Stimulated activated memory B cell treated with anti-CD40 and anti-IgM and Interleukin-4, amounts not matched to agents 10 μg/mL and 1 μg/mL and 100 μg/mL, for 72 hours (primary cell): ENCODE measurements around the gene SPPL2A.
A peak's percentile ranks its signal among the peaks of the same experiment; 100 is the strongest.
"Not testable (repeated sequence)": the region's sequence is repeated elsewhere in the genome, so short reads cannot be mapped to it uniquely, and the experiment has no call there.

Source experiments
- ATAC-seq: fragments of 150-1000 bp; cut with Tn5 transposase; 2 replicates; pipeline ENCODE4 v1.10.0; 2021
- H3K27ac Mint-ChIP-seq: one replicate; pipeline ENCODE4 v1.8.0; 2022; ENCODE audit warnings: mild to moderate bottlenecking, mixed read lengths
- H3K27me3 Mint-ChIP-seq: one replicate; pipeline ENCODE4 v1.8.0; 2022; ENCODE audit warnings: mixed read lengths
- H3K36me3 Mint-ChIP-seq: one replicate; pipeline ENCODE4 v1.8.0; 2022; ENCODE audit warnings: mixed read lengths
- H3K4me1 Mint-ChIP-seq: one replicate; pipeline ENCODE4 v1.8.0; 2022; ENCODE audit warnings: mixed read lengths
- H3K4me3 Mint-ChIP-seq: one replicate; pipeline ENCODE4 v1.8.0; 2022; ENCODE audit warnings: mild to moderate bottlenecking, moderate library complexity, mixed read lengths
- H3K9me3 Mint-ChIP-seq: one replicate; pipeline ENCODE4 v1.8.0; 2022; ENCODE audit warnings: mixed read lengths

SPPL2A gene

DNA sequence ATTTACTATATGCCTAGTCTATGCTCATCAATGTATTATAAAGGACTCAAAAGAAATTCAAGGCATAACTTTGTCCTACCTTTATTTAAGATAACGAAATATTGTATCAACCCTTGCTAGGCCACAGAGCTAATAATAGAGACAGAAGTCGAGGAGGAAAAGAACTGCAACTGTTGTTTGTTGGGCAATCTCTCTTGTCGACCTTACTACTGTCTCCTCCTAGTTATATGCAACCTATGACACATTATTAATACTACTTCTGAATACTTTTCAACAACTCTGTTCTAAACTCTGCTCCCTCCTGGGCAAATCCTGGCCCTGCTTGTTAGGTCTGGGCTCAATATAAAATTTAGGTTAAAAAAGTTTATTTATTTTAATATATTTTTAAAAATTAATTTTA, 24.6 kb downstream of the SPPL2A start:
- H3K36me3 Mint-ChIP-seq, result peaks cover 22% of the 10 kb centered on the region
- ATAC-seq, result no peak
- H3K27ac Mint-ChIP-seq, result no peak overlapping the region
- no peaks in the 10 kb centered on the region for H3K4me1 Mint-ChIP-seq
- no peaks in the 10 kb centered on the region for H3K9me3 Mint-ChIP-seq
- no peak overlapping the region for H3K4me3 Mint-ChIP-seq
- no peaks in the 10 kb centered on the region for H3K27me3 Mint-ChIP-seq

DNA sequence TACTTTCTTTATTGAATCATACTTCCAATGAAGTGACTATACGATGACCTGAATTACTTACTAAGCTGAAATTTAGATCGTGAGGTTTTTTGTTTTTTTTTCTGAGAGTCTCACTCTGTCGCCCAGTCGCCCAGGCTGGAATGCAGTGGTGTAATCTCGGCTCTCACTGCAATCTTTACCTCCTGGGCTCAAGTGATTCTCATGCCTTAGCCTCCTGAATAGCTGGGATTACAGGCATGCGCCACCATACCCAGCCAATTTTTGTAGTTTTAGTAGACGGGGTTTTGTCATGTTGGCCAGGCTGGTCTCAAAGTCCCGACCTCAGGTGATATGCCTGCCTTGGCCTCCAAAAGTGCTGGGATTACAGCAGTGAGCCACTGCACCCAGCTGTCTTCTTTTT, 28.7 kb downstream of the SPPL2A start:
- Mint-ChIP-seq H3K4me1 (no peaks in the 10 kb centered on the region), H3K27ac (no peak overlapping the region), H3K27me3 (no peaks in the 10 kb centered on the region), H3K36me3 (peaks cover 53% of the 10 kb centered on the region), H3K4me3 (no peak overlapping the region), H3K9me3 (no peaks in the 10 kb centered on the region)
- ATAC-seq, result no peak

GRCh38 chr15:50735156-50735555, 30.4 kb downstream of the SPPL2A start:
- Mint-ChIP-seq H3K36me3 (peaks cover 55% of the 10 kb centered on the region), H3K27me3 (no peaks in the 10 kb centered on the region), H3K9me3 (no peaks in the 10 kb centered on the region), H3K4me3 (no peak overlapping the region), H3K4me1 (no peaks in the 10 kb centered on the region), H3K27ac (no peak overlapping the region)
- no peak for ATAC-seq

DNA sequence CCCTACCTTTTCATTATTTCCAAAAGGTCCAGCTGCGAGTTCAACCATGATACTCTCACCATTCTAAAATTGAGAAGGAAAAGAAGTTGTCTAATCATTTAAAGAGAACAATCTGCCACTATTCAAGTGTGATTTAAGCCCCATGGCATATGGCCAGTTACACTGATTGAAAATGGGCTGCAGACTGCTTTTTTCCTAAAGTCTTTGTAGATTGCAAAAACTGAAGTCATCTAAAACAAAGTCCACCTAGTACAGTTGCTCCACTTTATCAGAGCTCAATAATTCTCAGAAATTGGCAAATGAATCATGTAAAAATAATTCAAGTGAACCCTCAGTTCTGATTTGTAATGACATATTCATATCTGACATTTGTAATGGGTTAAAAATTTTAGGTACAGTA, 39.2 kb downstream of the SPPL2A start:
- peaks cover 39% of the 10 kb centered on the region for H3K36me3 Mint-ChIP-seq
- no peaks in the 10 kb centered on the region for H3K4me1 Mint-ChIP-seq
- no peaks in the 10 kb centered on the region for H3K9me3 Mint-ChIP-seq
- no peak overlapping the region for H3K4me3 Mint-ChIP-seq
- H3K27ac Mint-ChIP-seq, result no peak overlapping the region
- no peaks in the 10 kb centered on the region for H3K27me3 Mint-ChIP-seq
- ATAC-seq, result no peak

DNA sequence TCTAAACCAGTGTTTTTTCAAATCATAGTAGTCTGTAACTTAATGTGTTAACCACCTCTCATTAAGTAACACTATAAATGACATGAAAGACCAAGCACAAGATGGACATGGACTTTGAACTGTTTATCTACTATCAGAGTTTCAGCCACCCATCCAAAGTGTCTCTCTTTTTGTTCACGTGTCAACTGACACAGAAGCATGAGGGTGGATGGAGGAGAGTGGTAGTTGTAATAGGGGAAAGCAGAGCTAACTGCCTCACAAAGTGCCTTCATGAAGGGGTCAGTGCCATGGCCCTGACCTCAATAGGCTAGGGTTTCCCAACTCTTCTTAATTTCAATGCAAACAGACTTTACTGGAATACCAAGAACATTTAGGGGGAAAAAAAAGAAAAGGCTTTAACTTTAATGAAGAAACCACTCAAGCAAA, 46.8 kb downstream of the SPPL2A start:
- Mint-ChIP-seq H3K4me1 (no peaks in the 10 kb centered on the region), H3K36me3 (peaks cover 38% of the 10 kb centered on the region), H3K27me3 (no peaks in the 10 kb centered on the region), H3K27ac (no peak overlapping the region), H3K9me3 (no peaks in the 10 kb centered on the region), H3K4me3 (no peak overlapping the region)
- no peak for ATAC-seq

DNA sequence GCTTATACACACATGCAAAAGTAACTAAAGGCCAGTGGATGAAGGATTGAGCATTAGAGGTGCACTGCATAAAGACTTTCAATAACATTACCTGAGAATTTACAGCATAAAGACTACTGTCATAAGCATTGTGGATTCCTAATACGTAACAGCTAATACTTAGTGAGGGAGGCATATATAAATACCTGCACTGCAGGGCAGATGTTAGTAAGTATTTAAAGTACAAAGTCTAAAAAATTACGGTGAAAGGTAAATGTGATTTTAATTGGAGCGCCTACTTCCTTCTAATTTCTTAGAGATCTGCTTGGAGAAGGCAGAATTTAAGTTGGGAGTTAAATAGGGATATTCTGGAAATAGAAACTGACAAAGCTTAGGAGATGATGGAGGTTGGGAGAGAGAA, 53.5 kb downstream of the SPPL2A start:
- Mint-ChIP-seq H3K27ac (peak overlapping the region; percentile 5), H3K36me3 (peaks cover 4% of the 10 kb centered on the region), H3K27me3 (no peaks in the 10 kb centered on the region), H3K4me1 (no peaks in the 10 kb centered on the region), H3K4me3 (no peak overlapping the region), H3K9me3 (no peaks in the 10 kb centered on the region)
- no peak for ATAC-seq

GRCh38 chr15:50710585-50710984, 54.9 kb downstream of the SPPL2A start:
- no peaks in the 10 kb centered on the region for H3K9me3 Mint-ChIP-seq
- no peaks in the 10 kb centered on the region for H3K27me3 Mint-ChIP-seq
- no peak overlapping the region for H3K4me3 Mint-ChIP-seq
- H3K36me3 Mint-ChIP-seq, result peaks cover 6% of the 10 kb centered on the region
- no peak overlapping the region for H3K27ac Mint-ChIP-seq
- H3K4me1 Mint-ChIP-seq, result no peaks in the 10 kb centered on the region
- ATAC-seq, result no peak

- Mint-ChIP-seq H3K9me3 (no peaks in the 10 kb centered on the region), H3K27ac (no peak overlapping the region), H3K27me3 (no peaks in the 10 kb centered on the region), H3K4me1 (no peaks in the 10 kb centered on the region), H3K4me3 (no peak overlapping the region), H3K36me3 (peaks cover 6% of the 10 kb centered on the region)
- no peak for ATAC-seq
These were observed 57.6 kb downstream of the SPPL2A start for GRCh38 chr15:50707878-50708427.

- no peaks in the 10 kb centered on the region for H3K27me3 Mint-ChIP-seq
- no peaks in the 10 kb centered on the region for H3K4me1 Mint-ChIP-seq
- H3K27ac Mint-ChIP-seq, result no peak overlapping the region
- no peak overlapping the region for H3K4me3 Mint-ChIP-seq
- no peak for ATAC-seq
- H3K9me3 Mint-ChIP-seq, result no peaks in the 10 kb centered on the region
- peaks cover 16% of the 10 kb centered on the region for H3K36me3 Mint-ChIP-seq
These were observed 62.7 kb downstream of the SPPL2A start for GRCh38 chr15:50702762-50703334.

GRCh38 chr15:50698101-50698500, 67.4 kb downstream of the SPPL2A start:
- Mint-ChIP-seq H3K27me3 (no peaks in the 10 kb centered on the region), H3K4me1 (peaks cover 4% of the 10 kb centered on the region), H3K9me3 (no peaks in the 10 kb centered on the region), H3K4me3 (no peak overlapping the region), H3K27ac (no peak overlapping the region), H3K36me3 (peaks cover 11% of the 10 kb centered on the region)
- ATAC-seq, result no peak

DNA sequence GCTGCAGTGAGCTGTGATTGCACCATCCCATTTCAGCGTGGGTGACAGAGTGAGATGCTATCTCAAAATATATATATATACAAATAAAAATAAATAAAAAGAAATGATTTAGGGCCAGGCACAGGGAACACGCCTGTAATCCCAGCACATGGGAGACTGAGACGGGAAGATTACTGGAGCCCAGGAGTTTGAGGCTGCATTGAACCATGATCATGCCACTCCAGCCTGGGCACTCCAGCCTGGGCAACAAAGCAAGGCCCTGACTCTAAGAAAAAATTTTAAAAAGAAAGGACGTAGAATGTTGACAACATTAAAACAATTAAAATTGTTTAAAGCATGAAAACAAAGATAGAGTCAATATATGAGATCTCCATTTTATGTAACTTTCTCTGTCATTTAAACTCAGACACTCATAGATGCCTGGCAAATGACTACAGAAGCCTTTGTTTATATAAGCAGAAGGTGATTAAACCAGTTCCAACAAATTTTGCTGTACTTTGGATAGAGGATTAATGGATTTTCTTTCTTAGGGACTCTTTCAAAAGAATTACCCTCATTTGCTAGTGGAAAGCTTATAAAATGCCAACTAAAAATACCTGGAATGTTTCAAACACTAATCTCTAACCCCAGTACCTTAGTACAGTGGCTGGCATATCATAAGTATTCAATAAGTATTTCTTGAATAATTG, 68.3 kb downstream of the SPPL2A start:
- Mint-ChIP-seq H3K36me3 (peaks cover 11% of the 10 kb centered on the region), H3K4me1 (peaks cover 4% of the 10 kb centered on the region), H3K27me3 (no peaks in the 10 kb centered on the region), H3K27ac (no peak overlapping the region), H3K4me3 (no peak overlapping the region), H3K9me3 (no peaks in the 10 kb centered on the region)
- no peak for ATAC-seq

DNA sequence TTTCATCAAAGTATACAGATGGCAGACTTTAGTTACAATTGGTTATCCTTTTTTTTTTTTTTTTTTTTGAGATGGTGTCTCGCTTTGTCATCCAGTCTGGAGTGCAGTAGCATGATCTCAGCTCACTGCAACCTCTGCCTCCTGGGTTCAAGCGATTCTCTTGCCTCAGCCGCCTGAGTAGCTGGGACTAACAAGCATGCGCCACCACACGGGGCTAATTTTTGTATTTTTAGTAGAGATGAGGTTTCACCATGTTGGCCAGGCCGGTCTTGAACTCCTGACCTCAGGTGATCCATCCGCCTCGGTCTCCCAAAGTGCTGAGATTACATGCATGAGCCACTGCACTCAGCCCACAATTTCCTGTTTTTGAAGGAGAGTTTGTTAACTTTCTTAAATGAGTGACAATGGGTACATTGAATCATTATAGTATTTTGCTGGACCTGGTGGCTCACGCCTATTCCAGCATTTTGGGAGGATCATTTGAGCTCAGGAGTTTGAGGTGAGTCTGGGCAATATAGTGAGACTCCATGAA, 70.8 kb downstream of the SPPL2A start:
- H3K4me1 Mint-ChIP-seq, H3K4me3 Mint-ChIP-seq, H3K36me3 Mint-ChIP-seq, H3K27ac Mint-ChIP-seq, ATAC-seq, H3K9me3 Mint-ChIP-seq, H3K27me3 Mint-ChIP-seq: not testable (repeated sequence)

GRCh38 chr15:50687302-50687902, 78.1 kb downstream of the SPPL2A start:
- no peak for ATAC-seq
- Mint-ChIP-seq H3K9me3 (no peaks in the 10 kb centered on the region), H3K36me3 (peaks cover 23% of the 10 kb centered on the region), H3K4me1 (peaks cover 49% of the 10 kb centered on the region), H3K27me3 (no peaks in the 10 kb centered on the region), H3K27ac (peak overlapping the region; percentile 99), H3K4me3 (peak overlapping the region; percentile 99)

- Mint-ChIP-seq H3K27ac (peak within 1 kb of the TSS; percentile 99), H3K9me3 (no peaks in the 10 kb centered on the region), H3K4me3 (peak within 1 kb of the TSS; percentile 99), H3K4me1 (peaks cover 52% of the 10 kb centered on the region), H3K27me3 (no peaks in the 10 kb centered on the region), H3K36me3 (peaks cover 24% of the 10 kb centered on the region)
- peak; percentile 96 for ATAC-seq
These were observed 78.8 kb downstream of the SPPL2A start, which contains the start of gene TRPM7 for GRCh38 chr15:50686469-50687301. Gene TRPM7, minus strand, starts transcription at chr15:50686797. Its CDS starts 264 bp downstream, at chr15:50686533.

GRCh38 chr15:50685976-50686468, 79.5 kb downstream of the SPPL2A start:
- Mint-ChIP-seq H3K36me3 (peaks cover 31% of the 10 kb centered on the region), H3K4me3 (peak overlapping the region; percentile 99), H3K9me3 (no peaks in the 10 kb centered on the region), H3K27ac (peak overlapping the region; percentile 99), H3K4me1 (peaks cover 58% of the 10 kb centered on the region), H3K27me3 (no peaks in the 10 kb centered on the region)
- ATAC-seq, result peak; percentile 76
